NCI-H748 (cell line): ENCODE data around the gene DIS3L2.
"Not testable (repeated sequence)": the region's sequence is repeated elsewhere in the genome, so short reads cannot be mapped to it uniquely, and the experiment has no call there.

Experiments used
- DNase-seq: peaks from one replicate; lab custom pipeline; 2025; ENCODE audit not compliant: unreplicated experiment; lab: John Stamatoyannopoulos, UW

The DIS3L2 gene

GRCh38 chr2:232291343-232291742 lies 329.8 kb downstream of the DIS3L2 start:
- DNase-seq, result no peak

GRCh38 chr2:232292395-232293154 lies 331.1 kb downstream of the DIS3L2 start:
- peak; percentile 52 for DNase-seq

GRCh38 chr2:232293191-232293590 lies 331.7 kb downstream of the DIS3L2 start:
- no peak for DNase-seq

GRCh38 chr2:232295971-232296370 lies 334.5 kb downstream of the DIS3L2 start:
- no peak for DNase-seq

GRCh38 chr2:232296776-232297525 lies 335.4 kb downstream of the DIS3L2 start:
- no peak for DNase-seq

- no peak for DNase-seq
These were observed 337.6 kb downstream of the DIS3L2 start for GRCh38 chr2:232299084-232299483.

GRCh38 chr2:232299927-232300674 lies 338.6 kb downstream of the DIS3L2 start:
- no peak for DNase-seq

- peak; percentile 14 for DNase-seq
These were observed 339.4 kb downstream of the DIS3L2 start for GRCh38 chr2:232300894-232301387.

GRCh38 chr2:232304236-232304635 lies 342.7 kb downstream of the DIS3L2 start:
- no peak for DNase-seq

GRCh38 chr2:232306741-232307305 lies 345.3 kb downstream of the DIS3L2 start:
- DNase-seq, result no peak

GRCh38 chr2:232307854-232308253 lies 346.3 kb downstream of the DIS3L2 start:
- DNase-seq, result no peak

- DNase-seq, result no peak
These were observed 347.5 kb downstream of the DIS3L2 start for GRCh38 chr2:232308986-232309385.

- no peak for DNase-seq
These were observed 348.1 kb downstream of the DIS3L2 start for GRCh38 chr2:232309592-232309991.

GRCh38 chr2:232310121-232310520 lies 348.6 kb downstream of the DIS3L2 start:
- DNase-seq, result no peak

- no peak for DNase-seq
These were observed 349.2 kb downstream of the DIS3L2 start for GRCh38 chr2:232310696-232311095.

- DNase-seq, result not testable (repeated sequence)
These were observed 352.1 kb downstream of the DIS3L2 start for GRCh38 chr2:232313645-232314044.

GRCh38 chr2:232315049-232315922 lies 353.8 kb downstream of the DIS3L2 start:
- DNase-seq, result no peak

- no peak for DNase-seq
These were observed 354.4 kb downstream of the DIS3L2 start for GRCh38 chr2:232315923-232316299.

GRCh38 chr2:232316461-232317330 lies 355.2 kb downstream of the DIS3L2 start:
- no peak for DNase-seq
